Transverse colon (tissue), 4 donors: ENCODE measurements around the gene AMD1.

Experiments used
- POLR2A ChIP-seq: fragments of 450-650 bp; IDR thresholded peaks from one replicate; pipeline ENCODE4 v1.6.1; 2016; ENCODE audit warnings: antibody characterized with exemption, mild to moderate bottlenecking, moderate library complexity
- POLR2AphosphoS5 ChIP-seq, 3 donors: sonication (generic); formaldehyde crosslinking; IDR thresholded peaks; one replicate each; pipeline ENCODE4 v1.6.1; 2016; ENCODE audit warnings: antibody characterized with exemption in 3 of 3
- TF ChIP-seq, protein P1 (sequence below), 5 experiments: fragments of 200-600 bp in 3 of 5; fragments of 450-650 bp in 2 of 5; sonication (generic) in 3 of 5; IDR thresholded peaks; 1 replicate in 2 of 5; 2 replicates in 3 of 5; pipeline ENCODE4 v1.5.1; 2016 to 2017; ENCODE audit warnings: antibody characterized with exemption in 5 of 5, inconsistent platforms in 3 of 5, mild to moderate bottlenecking in 2 of 5, moderate library complexity in 1 of 5

DNA sequence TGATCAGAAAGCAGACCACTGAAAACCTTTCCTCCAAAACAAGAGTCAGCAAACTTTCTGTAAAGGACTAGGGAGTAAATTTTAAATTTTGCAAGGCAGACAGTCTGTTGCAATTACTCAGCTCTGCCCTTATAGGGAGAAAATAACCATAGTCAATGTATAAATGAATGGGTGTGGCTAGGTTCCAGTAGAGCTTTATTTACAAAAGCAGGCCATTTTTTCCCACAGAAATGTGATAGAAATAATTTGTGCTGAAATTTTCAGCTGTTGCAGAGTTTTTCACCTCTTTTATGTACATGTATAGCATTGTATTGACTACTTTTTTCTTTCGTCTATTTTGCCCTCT lies 7.7 kb downstream of the AMD1 start:
- TF ChIP-seq POLR2AphosphoS5 (IDR thresholded peaks at IDR 0.05) (no peak), POLR2A (no peak)
- TF ChIP-seq, protein P1, sequence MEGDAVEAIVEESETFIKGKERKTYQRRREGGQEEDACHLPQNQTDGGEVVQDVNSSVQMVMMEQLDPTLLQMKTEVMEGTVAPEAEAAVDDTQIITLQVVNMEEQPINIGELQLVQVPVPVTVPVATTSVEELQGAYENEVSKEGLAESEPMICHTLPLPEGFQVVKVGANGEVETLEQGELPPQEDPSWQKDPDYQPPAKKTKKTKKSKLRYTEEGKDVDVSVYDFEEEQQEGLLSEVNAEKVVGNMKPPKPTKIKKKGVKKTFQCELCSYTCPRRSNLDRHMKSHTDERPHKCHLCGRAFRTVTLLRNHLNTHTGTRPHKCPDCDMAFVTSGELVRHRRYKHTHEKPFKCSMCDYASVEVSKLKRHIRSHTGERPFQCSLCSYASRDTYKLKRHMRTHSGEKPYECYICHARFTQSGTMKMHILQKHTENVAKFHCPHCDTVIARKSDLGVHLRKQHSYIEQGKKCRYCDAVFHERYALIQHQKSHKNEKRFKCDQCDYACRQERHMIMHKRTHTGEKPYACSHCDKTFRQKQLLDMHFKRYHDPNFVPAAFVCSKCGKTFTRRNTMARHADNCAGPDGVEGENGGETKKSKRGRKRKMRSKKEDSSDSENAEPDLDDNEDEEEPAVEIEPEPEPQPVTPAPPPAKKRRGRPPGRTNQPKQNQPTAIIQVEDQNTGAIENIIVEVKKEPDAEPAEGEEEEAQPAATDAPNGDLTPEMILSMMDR (IDR thresholded peaks at IDR 0.05), result no peak
